Thoracic aorta (tissue), 2 donors: ENCODE data around the gene EZH2. TPM values are rescaled to one million over a fixed set of nuclear protein-coding genes. Genes with fewer than 3 reads are reported as not detected.

Experiments used
- ATAC-seq: fragments of 150-250 bp; one replicate; pipeline ENCODE4 v1.8.0; 2017; ENCODE audit warnings: low read depth; ENCODE audit not compliant: insufficient number of reproducible peaks, low FRiP score
- DNase-seq: peaks from one replicate; pipeline ENCODE4 v3.0.0-alpha.2; 2020; ENCODE audit warnings: low spot score
- H3K27ac ChIP-seq, 2 donors: fragments of 200-600 bp; sonication (generic); 1 replicate in 1 of 2; 2 replicates in 1 of 2; pipeline ENCODE4 v1.5.1; 2016; ENCODE audit warnings: mild to moderate bottlenecking in 2 of 2, moderate library complexity in 2 of 2
- H3K27me3 ChIP-seq: fragments of 200-600 bp; sonication (generic); replicated peaks from 2 replicates; pipeline ENCODE4 v1.6.0; 2016; ENCODE audit warnings: mild to moderate bottlenecking; ENCODE audit not compliant: insufficient read depth
- H3K36me3 ChIP-seq: fragments of 200-600 bp; sonication (generic); one replicate; pipeline ENCODE4 v1.5.1; 2016
- H3K4me1 ChIP-seq, 2 donors: fragments of 200-600 bp; sonication (generic); 1 replicate in 1 of 2; 2 replicates in 1 of 2; pipeline versions ENCODE4 v1.5.1 to v1.6.0; 2016; ENCODE audit warnings: low read depth in 2 of 2, mild to moderate bottlenecking in 1 of 2; ENCODE audit not compliant: control insufficient read depth in 1 of 2
- H3K4me3 ChIP-seq: fragments of 200-600 bp; sonication (generic); 2 replicates; pipeline ENCODE4 v1.5.1; 2016; ENCODE audit warnings: mild to moderate bottlenecking
- H3K9me3 ChIP-seq: fragments of 200-600 bp; sonication (generic); 2 replicates; pipeline ENCODE4 v1.5.1; 2016
- CTCF ChIP-seq: fragments of 200-600 bp; sonication (generic); IDR thresholded peaks from one replicate; pipeline ENCODE4 v1.5.1; 2019; ENCODE audit warnings: antibody characterized with exemption
- total RNA-seq, 2 donors: library from RNA; depleted of rRNA; stranded (reverse); fragments of >200 nt; gene quantifications; one replicate each; pipeline versions ENCODE4 v1.1.0 to v1.2.3, GENCODE V29; 2016

EZH2 gene
- total RNA-seq, 2 donors from 2014 or later: 2.4 TPM; not detected in 1

GRCh38 chr7:148882192-148882591 is 1.9 kb downstream of the EZH2 start:
- Histone ChIP-seq H3K27me3 (no peaks in the 10 kb centered on the region), H3K9me3 (no peaks in the 10 kb centered on the region), H3K27ac (no peak overlapping the region), H3K4me1 (peaks cover 0 to 12% of the 10 kb centered on the region in 2 donors), H3K4me3 (no peak overlapping the region), H3K36me3 (no peaks in the 10 kb centered on the region)
- ATAC-seq: no peak
- no peak for TF ChIP-seq CTCF
- DNase-seq: no peak

- no peak overlapping the region for H3K4me3 ChIP-seq
- no peak for DNase-seq
These were observed 5.8 kb downstream of the EZH2 start for GRCh38 chr7:148878317-148878716.

DNA sequence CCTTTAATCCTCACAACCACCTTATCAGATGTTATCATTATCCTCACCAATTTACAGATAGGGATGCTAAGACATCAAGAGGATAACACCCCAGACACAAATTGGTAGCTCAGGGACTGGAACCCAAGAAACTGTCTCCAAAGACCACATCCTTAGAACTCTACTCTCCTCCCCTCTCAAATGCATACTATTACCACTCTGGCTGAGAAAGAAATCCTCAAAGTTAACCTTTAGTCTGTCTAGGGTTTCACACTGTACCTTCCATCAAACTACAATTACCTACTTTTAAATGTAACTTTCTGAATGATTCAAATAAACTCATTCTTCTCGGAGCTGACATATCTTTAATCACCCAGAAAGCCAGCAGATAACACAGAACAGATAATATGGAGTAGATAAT is 6.6 kb downstream of the EZH2 start:
- no peaks in the 10 kb centered on the region for H3K27me3 ChIP-seq
- no peak for DNase-seq
- H3K4me3 ChIP-seq: no peak overlapping the region
- no peaks in the 10 kb centered on the region for H3K9me3 ChIP-seq
- H3K36me3 ChIP-seq: no peaks in the 10 kb centered on the region
- H3K4me1 ChIP-seq: peaks cover 0 to under 1% of the 10 kb centered on the region in 2 donors
- no peak for ATAC-seq
- TF ChIP-seq CTCF: no peak
- H3K27ac ChIP-seq: no peak overlapping the region

More at GRCh38 chr7:148878317-148878716, 5.8 kb downstream of the EZH2 start:
- no peak for TF ChIP-seq CTCF
- ATAC-seq: no peak
- Histone ChIP-seq H3K27me3 (no peaks in the 10 kb centered on the region), H3K9me3 (no peaks in the 10 kb centered on the region), H3K4me1 (peaks cover 0 to 7% of the 10 kb centered on the region in 2 donors), H3K36me3 (no peaks in the 10 kb centered on the region), H3K27ac (no peak overlapping the region)

DNA sequence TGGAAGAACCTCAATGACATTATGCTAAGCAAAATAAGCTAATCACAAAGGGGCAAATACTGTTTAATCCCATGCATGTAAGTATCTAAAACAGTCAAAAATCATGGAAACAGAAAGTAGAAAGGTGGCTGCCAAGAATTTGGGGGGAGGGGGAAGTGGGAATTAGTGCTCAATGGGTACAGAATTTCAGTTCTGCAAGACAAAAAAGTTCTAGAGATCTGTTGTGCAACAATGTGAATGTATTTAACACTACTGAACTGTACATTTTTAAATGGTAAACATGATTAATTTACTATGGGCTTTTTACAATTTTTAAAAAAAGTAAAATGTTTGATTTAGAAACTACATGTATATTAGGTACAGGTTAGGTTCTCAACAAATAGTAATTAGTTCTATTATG is 11.9 kb downstream of the EZH2 start:
- no peaks in the 10 kb centered on the region for H3K4me1 ChIP-seq
- ATAC-seq (no peak), DNase-seq (no peak)
- H3K36me3 ChIP-seq: no peaks in the 10 kb centered on the region
- H3K27me3 ChIP-seq: no peaks in the 10 kb centered on the region
- no peak overlapping the region for H3K27ac ChIP-seq
- H3K4me3 ChIP-seq: no peak overlapping the region
- TF ChIP-seq CTCF: no peak
- peaks cover 4% of the 10 kb centered on the region for H3K9me3 ChIP-seq

DNA sequence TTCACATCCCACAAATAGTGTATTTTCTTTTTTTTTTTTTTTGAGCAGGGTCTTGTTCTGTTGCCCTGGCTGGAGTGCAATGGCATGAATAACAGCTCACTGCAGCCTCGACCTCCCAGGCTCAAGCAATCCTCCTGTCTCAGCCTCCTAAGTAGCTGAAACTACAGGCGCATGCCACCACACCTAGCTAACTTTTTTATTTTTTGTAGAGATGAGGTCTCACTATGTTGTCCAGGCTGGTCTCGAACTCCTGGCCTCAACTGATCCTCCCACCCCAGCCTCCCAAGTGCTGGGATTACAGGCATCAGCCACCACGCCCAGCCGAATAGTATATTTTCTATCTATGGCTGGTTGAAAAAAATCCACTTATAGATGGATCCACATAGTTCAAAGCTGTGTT is 12.5 kb downstream of the EZH2 start:
- DNase-seq: no peak
- no peak for ATAC-seq
- H3K27me3 ChIP-seq: no peaks in the 10 kb centered on the region
- TF ChIP-seq CTCF: no peak
- H3K4me3 ChIP-seq: no peak overlapping the region
- no peaks in the 10 kb centered on the region for H3K36me3 ChIP-seq
- no peak overlapping the region for H3K27ac ChIP-seq
- peaks cover 5% of the 10 kb centered on the region for H3K9me3 ChIP-seq
- no peaks in the 10 kb centered on the region for H3K4me1 ChIP-seq
